ENCODE results near the gene MRLN. TPM values are rescaled to one million over a fixed set of nuclear protein-coding genes. Genes with fewer than 3 reads are reported as not detected.
A peak's percentile ranks its signal among the peaks of the same experiment; 100 is the strongest.
"Not testable (repeated sequence)": the region's sequence is repeated elsewhere in the genome, so short reads cannot be mapped to it uniquely, and the experiment has no call there.

Gene MRLN
- total RNA-seq, 4 donors from 2014 or later, result not detected

GRCh38 chr10:59745163-59745650 lies 8.0 kb downstream of the MRLN start:
- no peak for DNase-seq
- Histone ChIP-seq H3K27ac (no peak overlapping the region), H3K4me1 (peaks cover 0 to 8% (median 0%) of the 10 kb centered on the region in 3 donors), H3K36me3 (no peaks in the 10 kb centered on the region), H3K27me3 (no peaks in the 10 kb centered on the region), H3K4me3 (no peak overlapping the region), H3K9me3 (no peaks in the 10 kb centered on the region)
- TF ChIP-seq CTCF (IDR thresholded peaks at IDR 0.05), result no peak
- no peak for TF ChIP-seq POLR2A (IDR thresholded peaks at IDR 0.05)
- intact Hi-C loops (cut with DNase I), result no loop called here
- WGBS, 2 donors, result 82 to 83% methylated on average over 2 of the region's 2 CpGs

- DNase-seq; H3K36me3 ChIP-seq; H3K27ac ChIP-seq; H3K9me3 ChIP-seq; H3K4me1 ChIP-seq; intact Hi-C loops (cut with DNase I); H3K4me3 ChIP-seq; H3K27me3 ChIP-seq: not testable (repeated sequence)
- WGBS, 2 donors, result 50 to 66% methylated on average over 6 of the region's 6 CpGs
These were observed 8.5 kb downstream of the MRLN start for GRCh38 chr10:59744762-59745161.

GRCh38 chr10:59744156-59744555 lies 9.1 kb downstream of the MRLN start:
- DNase-seq; H3K9me3 ChIP-seq; H3K27me3 ChIP-seq; H3K4me3 ChIP-seq; H3K4me1 ChIP-seq; H3K27ac ChIP-seq; intact Hi-C loops (cut with DNase I); H3K36me3 ChIP-seq: not testable (repeated sequence)
- 91% methylated on average over 9 of the region's 32 CpGs; no CpG with 5 or more reads in 1 of the 2 donors for WGBS, 2 donors

- no peak for DNase-seq
- H3K4me1 ChIP-seq, result peaks cover 0 to 8% (median 0%) of the 10 kb centered on the region in 3 donors
- peak overlapping the region in 2 of 4 donors; percentile 26 to 38 for H3K27ac ChIP-seq
- no peak for TF ChIP-seq POLR2A (IDR thresholded peaks at IDR 0.05)
- no peak for TF ChIP-seq CTCF (IDR thresholded peaks at IDR 0.05)
- 75 to 77% methylated on average over 3 to 5 of the region's 5 CpGs for WGBS, 2 donors
- no peaks in the 10 kb centered on the region for H3K9me3 ChIP-seq
- intact Hi-C loops (cut with DNase I), result no loop called here
- no peaks in the 10 kb centered on the region for H3K36me3 ChIP-seq
- no peaks in the 10 kb centered on the region for H3K27me3 ChIP-seq
- no peak overlapping the region for H3K4me3 ChIP-seq
These were observed 11.7 kb downstream of the MRLN start for GRCh38 chr10:59741583-59741982.

GRCh38 chr10:59741048-59741447 lies 12.2 kb downstream of the MRLN start:
- Histone ChIP-seq H3K36me3 (no peaks in the 10 kb centered on the region), H3K27me3 (no peaks in the 10 kb centered on the region), H3K4me1 (peaks cover 0 to 8% (median 0%) of the 10 kb centered on the region in 3 donors), H3K27ac (peak overlapping the region in 2 of 4 donors; percentile 34 to 38), H3K4me3 (no peak overlapping the region), H3K9me3 (no peaks in the 10 kb centered on the region)
- no peak for DNase-seq
- intact Hi-C loops (cut with DNase I), result no loop called here
- TF ChIP-seq POLR2A (IDR thresholded peaks at IDR 0.05), result no peak
- TF ChIP-seq CTCF (IDR thresholded peaks at IDR 0.05), result no peak

GRCh38 chr10:59736749-59737148 lies 16.5 kb downstream of the MRLN start:
- intact Hi-C loops (cut with DNase I), result no loop called here
- no peak for DNase-seq
- TF ChIP-seq POLR2A (IDR thresholded peaks at IDR 0.05) (no peak), CTCF (IDR thresholded peaks at IDR 0.05) (no peak)
- H3K4me3 ChIP-seq, result no peak overlapping the region
- WGBS, 2 donors, result 75 to 92% methylated on average over 1 of the region's 1 CpG
- no peak overlapping the region for H3K27ac ChIP-seq
- H3K4me1 ChIP-seq, result peaks cover 0 to 8% (median 0%) of the 10 kb centered on the region in 3 donors
- no peaks in the 10 kb centered on the region for H3K27me3 ChIP-seq
- no peaks in the 10 kb centered on the region for H3K36me3 ChIP-seq
- H3K9me3 ChIP-seq, result no peaks in the 10 kb centered on the region

Measured in esophagus squamous epithelium (tissue), 5 donors.